GM21447 (cell line): Measurements from ENCODE around the gene INPP5A.
A peak's percentile ranks its signal among the peaks of the same experiment; 100 is the strongest.

Source experiments
- ATAC-seq: cut with Tn5 transposase; IDR thresholded peaks from one replicate; pipeline ENCODE4 v1.9.1; 2021; ENCODE audit not compliant: unreplicated experiment

Gene INPP5A

DNA sequence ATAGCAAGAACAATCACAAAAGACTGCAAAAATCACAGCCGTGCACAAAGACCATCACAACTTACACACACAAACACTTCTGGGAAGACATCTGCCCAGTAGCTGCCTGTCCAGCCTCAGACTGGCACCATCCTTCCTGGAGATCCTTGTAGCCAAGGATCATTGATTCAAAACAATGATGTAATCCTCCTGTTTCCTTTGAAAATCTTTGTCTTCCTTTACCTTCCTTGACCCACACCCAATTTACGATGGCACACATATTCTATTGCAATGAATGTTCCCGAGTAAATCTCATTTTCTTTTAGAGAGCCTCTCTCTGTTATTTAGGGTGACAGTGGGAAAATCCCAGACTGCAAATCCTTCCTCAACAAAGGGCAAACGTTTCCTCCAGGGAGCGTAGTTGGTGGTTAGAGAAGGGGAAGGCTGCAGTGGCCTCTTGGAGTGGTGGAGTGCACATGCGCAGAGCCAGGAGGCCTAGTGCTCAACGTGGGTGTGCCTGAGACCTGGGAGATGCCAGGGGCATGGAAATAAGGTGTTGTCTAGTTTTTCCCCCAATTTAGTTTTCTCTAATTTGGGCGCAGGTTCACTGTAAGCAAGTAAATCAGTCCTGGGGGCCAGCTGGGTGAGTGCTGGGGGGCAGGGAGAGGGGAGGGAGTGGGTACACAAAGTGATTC, 3.1 kb upstream of the INPP5A start:
- ATAC-seq: no peak

DNA sequence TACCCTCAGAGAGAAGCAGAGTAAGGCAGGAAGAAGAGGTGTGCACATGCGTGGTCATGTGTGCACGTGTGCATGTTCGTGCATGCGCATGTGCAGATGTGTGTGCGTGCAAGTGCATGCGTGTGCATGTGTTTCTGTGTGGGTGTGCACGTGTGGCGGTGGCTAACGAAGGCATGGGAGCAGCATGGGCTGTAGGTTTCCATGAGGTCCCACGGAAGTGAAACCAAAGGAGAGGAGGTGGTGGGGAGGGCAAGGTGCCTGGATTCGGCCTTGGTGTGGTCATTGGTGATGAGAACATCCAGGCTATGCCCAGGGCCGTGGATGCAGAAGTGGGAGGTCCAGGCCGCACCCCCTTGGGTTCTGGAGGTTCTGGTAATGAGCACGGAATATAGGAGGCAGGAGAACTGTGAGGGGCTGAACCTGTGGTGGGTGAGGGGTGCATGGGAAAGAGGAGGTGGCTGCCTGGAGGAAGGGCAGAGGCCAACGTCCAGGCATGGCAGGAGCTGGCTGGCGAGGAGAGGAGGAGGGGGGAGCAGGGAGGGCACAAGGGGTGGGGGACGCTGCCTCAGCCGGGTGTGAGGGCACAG, 2.4 kb upstream of the INPP5A start:
- no peak for ATAC-seq

DNA sequence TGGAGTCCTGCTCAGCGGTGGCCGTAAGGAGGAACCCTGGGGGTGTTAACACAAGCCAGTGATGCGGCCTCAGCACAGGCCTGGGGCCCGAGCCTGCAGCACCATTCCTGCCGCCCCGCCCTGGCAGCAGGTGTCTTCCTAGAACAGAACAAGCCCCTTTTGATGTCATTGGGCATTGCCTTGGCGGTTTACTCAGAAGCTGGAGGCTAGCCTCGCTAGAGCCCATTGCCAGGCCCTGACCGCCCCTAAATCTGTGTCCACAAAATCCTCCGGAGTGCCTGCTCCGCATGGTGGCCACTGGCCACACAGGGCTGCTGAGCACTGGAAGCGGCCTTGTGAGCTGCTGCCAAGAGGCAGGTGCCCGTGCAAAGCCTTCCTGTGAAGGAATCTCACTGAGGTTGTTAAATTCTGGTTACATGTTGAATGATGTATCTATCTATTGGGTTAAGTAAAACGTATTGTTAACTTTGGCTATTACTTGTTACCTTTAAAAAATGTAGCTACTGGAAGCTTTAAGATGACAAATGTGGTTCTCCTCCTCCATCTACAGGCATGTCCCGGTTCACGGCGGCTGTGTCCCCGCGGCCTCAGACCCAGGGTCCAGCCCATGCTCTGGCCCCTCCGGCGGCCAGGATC, 1.2 kb upstream of the INPP5A start:
- no peak for ATAC-seq

DNA sequence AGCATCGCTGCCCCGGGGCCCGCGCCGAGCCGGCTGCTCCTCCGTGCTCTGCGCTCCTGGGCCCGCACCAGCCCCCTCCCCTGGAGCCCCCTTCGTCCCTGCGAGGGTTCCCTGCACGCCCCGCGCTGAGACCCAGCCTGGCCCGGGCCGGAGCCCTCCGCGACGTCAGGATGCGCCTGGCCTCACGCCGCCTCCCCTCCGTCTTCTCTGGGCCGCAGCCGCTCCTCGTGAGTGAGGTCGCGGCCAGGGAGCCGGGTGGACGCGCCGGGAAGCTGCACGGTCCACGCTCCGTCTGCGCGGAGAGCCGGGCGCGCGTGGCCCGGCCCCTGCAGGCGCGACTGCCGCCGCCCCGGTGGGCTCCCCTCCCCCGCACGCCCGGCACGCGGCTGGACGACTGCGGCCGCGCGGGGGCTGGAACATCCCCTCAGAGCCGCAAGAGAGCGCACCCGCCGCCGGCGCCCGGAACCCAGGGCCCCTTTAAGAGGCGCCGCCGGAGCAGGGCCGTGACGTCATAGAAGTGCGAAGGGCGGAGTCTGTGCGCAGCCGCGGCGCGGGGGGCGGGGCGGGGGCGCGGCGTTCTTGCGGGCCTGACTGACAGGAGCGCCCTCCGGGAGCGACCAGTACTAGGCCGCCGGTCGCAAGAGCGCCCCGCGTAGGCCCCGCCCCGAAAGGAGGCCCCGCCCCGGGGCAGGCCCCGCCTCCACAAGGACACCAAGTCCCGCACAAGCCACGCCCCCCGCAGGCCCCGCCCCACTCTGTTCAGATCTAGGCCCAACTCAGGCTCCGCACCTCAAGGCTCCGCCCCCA, 507 bp upstream of the INPP5A start:
- peak; percentile 79 for ATAC-seq

DNA sequence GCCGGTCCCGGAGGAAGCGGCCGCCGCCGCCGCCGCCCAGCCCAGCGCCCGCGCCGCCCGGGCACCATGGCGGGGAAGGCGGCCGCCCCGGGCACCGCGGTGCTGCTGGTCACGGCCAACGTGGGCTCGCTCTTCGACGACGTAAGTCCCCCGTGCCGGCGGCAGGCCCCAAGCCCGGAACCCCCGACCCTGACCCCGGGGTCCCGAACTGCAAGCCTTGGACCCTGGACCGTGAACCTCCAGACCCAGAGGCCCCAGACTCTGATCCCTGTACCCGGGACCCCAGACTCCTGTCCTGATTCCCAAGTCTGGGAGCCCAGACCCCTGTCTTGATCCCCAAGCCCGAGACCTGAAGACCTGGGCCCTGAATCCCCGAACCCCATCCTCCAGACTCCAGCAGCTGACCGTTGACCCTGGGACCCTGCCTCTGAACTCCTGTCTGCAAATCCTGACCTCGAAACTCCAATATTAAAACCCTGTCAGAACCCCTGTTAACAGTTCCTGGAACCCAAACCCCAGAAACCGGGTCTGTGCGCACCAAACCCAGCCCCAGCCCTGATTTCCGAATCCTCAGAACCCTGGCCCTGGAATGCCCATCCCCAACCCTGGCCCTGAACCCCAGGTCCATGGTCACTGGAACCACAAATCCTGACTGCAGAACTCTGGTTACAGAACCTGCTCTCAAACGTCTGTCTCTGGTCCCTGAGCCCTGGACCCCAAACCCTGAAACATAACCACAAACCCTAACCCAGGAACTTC, 623 bp downstream of the INPP5A start:
- no peak for ATAC-seq

DNA sequence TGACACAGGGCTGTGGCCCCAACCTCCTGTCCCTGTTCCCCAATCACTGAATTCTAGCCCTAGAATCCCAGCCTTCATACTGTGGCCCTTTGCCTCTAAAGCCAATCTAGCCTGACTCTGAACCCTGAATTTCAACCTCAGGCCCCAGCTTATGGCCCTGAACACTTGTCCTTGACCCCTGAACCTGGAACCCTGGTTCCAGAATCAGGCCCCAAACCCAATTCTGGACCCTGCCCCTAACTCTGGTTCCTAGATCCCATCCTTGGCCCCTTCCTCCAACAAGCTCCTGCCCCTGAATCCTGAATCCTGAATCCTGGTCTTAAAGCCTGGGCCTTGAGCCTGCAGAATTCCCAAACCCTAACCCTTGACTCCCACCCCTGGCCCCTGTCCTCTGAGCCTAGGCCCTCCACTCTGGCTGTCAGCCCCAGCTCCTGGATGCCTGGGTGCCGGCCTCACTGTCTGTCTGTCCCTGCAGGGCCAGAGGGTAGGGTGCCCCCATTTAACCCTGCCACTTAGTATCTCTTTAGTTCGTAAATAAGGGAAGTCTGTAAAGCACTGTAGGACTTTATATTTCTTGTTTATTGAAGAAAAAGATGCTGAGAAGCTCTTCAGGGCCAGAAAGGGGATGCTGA, 1.3 kb downstream of the INPP5A start:
- no peak for ATAC-seq

DNA sequence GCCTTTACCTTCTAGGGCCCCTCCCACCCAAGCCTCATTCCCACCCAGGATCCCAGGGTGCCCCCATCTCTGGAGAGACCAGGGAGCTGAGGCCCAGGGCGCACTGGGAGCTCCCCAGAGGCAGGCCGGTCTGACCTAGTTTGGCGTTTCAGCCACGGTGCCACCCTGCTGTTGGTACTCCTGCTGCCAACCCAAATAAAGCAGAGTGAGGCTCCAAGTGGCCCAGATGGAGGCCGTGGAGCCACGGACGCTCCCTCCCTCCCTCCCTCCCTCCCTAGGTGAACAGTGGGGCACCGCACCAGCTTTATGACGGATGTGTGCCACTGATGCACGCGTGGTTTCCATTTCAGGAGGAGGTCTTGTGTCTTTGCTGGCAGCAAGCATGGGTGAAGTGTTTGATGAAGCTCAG, 1.8 kb downstream of the INPP5A start:
- no peak for ATAC-seq

DNA sequence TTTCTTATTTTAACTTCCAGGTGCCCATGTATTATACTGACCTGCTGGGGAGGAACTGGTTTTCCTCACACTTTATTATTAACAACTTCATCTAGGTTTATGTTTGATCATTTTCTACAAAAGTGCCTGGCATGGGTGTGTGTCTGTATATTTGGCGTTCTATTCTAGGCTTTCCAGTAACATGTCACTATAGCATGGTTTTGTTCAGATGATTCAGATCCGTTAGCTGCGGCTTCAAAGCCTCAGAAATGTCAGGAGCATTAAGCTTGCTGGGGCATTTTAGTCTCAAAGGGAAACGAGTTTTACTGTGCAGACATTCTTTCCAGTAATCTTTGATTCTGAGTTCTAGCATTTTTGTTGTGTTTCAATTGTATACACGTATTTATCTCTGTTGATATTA, 2.3 kb downstream of the INPP5A start:
- ATAC-seq: no peak

DNA sequence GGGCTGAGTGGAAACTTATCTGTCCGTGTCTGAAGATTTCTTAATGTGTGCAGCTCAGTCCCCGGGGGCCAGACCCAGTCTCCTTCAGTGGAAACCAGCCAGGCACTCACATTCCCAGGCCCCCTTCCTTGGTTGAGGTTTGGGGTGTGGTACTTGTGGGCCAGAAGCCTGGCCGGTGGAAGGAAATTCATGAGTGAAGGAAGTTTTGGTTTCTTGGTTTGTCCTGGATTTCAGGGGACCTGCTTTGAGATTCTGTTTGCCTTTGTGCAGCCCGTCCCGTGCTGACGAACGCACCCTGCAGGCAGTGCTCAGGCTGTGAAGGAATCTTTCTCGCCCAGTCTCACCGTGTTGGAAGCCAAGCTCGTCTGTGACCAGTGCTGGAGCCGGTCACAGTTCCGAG, 2.9 kb downstream of the INPP5A start:
- ATAC-seq: no peak

DNA sequence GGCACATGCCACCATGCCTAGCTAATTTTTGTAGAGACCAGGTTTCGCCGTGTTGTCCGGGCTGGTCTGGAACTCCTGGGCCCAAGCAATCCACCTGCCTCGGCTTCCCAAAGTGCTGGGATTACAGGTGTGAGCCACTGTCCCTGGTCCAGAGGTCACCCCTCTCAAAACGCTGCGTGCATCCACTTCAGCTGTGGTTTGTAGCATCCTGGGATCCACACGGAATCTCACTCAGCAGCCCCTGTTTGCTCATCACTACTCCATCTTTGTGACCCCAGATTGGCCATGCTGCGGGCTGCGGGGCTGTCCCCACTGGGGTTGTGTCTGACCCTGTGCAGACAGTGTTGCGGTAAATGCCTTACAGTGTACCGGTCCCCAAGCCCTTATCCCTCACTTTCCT, 3.5 kb downstream of the INPP5A start:
- no peak for ATAC-seq

DNA sequence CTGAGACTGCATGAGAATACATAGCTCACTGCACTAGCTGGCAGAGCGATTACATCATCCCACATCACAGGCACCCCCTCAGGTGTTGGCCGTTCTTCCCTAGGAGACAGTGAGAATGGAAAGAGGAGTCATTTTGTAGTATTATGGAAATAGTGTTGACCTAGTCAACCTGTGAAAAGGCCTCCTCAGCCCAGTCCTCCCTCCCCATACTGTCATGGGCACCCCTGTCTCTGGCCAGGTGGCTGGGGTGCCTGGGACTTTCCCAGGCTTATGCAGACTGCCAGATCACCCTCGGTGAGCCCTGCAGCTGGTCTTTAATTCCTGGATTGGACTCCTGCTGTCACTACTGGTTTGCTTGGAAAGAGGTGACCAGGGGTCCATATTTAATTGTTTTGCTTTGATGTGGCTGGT, 4.0 kb downstream of the INPP5A start:
- no peak for ATAC-seq

DNA sequence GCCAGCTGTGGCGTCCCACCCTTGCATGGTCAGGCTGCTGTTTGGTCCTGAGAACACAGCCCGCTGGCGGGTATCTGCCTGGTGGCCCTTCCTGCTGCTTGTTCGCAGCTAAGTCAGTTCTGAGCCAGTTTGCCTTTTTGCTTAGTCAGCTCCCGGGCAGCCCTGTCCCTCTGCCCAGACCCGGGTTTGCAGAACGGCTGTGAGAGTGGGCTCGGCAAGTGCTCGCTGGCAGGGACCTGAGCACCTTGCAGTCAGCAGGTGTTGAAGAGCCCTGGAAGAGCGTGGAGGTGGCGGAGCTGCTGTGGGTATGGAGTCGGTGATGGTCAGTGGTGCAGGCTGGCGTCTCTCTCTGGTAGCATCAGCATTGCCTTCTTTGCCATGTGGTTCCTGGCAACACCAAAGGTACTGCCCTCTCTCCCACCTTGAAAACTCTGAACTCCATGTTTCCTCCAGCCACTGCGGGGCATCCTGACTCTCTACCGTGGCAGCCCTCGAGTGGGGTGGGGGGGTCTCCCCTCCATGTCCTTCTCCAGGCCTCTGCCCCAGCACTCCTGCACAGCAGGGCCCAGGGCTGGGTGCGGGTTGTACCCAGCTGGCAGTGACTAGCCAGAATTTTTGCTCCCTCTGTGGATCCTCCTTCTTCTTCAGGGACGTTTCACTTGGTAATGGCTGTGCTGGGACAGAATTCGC, 4.6 kb downstream of the INPP5A start:
- no peak for ATAC-seq

DNA sequence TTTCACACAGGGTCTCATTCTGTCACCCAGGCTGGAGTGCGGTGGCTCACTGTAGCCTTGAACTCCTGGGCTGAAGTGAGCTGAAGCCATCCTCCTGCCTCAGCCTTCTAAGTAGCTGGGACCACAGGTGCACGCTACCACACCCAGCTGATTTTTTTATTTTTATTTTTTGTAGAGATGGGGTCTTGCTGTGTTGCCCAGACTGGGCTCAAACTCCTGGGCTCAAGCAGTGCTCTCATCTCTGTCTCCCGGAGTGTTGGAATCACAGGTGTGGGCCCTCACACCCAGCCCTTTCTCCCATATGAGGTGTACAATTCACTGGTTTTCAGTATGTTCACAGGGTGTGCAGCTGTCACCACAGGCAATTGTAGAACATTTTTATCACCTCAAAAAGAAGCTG, 5.2 kb downstream of the INPP5A start:
- ATAC-seq: no peak

DNA sequence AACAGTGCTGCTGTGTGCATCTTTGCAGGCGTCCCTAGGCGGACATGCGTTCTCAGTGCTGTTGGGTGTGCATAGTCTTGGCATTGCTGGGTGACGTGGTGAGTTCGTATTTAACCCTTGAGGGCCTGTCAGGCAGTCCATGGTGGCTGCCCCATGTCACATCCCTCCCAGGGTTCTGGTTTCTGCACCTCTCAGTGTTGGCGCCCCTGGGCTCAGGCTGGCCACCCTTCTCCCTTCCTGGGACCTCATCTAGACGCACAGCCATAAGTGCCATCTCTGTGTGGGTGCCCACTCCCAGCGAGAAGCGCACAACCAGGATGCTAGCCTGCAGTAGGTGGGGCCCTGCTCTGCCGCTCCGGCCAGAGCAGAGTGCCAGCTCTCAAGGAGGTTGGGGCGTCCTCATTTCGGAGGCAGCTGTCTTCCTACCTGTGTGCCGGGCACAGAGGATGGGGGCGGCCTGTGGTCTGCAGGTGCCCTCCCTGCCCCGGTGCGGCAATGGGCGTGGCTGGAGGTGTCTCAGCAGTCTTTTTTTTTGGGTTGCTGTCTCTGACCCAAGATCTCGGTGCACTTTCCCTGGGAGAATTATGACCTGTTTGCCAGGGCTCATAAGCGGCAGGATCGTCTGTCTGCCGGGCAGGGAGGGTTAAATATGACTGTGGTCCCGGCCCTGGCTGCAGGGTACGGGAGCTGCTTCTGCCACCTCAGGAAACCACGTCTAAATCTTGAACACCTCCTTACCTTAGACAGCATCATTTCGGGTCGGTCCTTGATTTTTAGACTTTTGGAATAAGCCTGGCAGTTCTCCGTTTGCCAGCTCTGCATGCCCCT, 6.5 kb downstream of the INPP5A start:
- ATAC-seq: no peak

DNA sequence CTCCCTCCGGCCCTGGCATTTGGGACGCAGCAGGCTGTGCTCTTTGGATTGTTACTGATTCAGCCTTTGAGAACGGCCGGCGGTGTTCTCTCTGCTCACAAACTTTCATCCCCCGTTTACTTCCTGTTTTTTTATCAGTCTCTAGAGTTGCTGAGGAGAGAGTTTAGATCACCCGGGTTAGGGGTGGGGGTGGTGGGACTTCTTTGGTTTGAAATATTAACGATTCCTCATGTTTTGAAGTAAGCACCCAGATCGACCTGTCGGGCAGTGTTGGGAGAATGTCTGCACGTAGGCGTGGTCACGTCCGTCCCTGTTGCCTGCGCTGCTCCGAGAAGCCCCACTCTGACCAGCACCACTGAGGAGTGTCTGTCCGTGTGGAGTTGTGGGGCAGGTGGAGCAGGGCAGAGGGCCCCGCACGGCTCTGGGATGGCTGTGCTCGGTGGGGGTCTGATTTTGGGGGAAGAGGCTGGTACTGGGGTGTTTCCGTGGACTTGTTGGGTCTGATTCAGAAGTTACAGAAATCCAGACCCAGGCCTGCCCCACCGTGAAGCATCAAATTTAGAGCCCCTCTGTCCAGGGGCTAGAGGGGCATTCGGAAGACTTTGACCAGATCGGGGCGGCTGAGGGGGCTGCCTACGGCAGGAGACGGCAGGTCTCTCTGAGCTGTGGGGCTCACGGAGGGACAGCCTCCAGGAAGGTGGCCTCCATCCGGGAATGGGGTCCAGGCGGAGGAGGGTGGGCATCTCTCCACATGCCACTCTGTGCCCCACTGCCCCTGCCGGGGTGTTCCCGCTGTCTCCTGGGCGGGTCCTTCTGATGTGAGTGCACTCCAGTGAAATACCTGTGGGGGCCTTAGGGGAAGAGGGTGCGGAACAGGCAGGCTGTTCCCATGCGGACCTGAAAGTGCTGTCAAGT, 7.4 kb downstream of the INPP5A start:
- no peak for ATAC-seq

DNA sequence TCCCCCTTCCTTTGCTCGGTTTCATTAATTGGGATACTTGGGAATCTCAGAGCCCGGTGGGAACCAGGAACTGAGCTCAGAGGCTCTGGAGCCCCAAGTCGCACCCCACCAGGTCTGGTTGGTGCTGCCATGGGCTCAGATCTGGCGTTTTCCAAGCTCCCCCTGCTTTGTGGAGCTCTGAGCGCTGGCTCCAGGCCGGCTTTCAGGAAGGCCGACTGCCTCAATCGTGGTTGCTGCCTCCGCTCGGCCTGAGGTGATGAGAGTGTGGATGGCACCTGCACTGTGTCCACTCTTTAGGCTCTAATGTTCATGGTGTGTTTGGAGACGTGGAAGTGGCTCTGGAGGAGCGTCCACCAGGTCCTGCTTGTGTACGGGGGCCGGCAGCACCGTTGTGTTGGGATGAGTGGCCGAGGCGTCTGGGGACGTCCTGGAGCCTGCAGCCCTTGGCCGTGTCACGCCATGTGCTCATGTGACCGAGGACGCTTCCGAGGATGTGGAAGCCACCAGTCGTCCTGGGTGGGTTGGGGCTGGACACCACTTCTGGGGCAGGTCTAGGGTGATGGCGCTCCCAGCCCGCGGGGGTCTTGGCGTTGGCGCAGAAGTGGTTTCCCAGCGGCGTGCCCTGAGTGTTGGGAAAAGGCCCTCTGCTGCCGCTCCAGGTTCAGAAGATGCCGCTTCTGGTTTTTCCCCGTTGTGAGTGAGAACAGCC, 8.2 kb downstream of the INPP5A start:
- ATAC-seq: no peak

DNA sequence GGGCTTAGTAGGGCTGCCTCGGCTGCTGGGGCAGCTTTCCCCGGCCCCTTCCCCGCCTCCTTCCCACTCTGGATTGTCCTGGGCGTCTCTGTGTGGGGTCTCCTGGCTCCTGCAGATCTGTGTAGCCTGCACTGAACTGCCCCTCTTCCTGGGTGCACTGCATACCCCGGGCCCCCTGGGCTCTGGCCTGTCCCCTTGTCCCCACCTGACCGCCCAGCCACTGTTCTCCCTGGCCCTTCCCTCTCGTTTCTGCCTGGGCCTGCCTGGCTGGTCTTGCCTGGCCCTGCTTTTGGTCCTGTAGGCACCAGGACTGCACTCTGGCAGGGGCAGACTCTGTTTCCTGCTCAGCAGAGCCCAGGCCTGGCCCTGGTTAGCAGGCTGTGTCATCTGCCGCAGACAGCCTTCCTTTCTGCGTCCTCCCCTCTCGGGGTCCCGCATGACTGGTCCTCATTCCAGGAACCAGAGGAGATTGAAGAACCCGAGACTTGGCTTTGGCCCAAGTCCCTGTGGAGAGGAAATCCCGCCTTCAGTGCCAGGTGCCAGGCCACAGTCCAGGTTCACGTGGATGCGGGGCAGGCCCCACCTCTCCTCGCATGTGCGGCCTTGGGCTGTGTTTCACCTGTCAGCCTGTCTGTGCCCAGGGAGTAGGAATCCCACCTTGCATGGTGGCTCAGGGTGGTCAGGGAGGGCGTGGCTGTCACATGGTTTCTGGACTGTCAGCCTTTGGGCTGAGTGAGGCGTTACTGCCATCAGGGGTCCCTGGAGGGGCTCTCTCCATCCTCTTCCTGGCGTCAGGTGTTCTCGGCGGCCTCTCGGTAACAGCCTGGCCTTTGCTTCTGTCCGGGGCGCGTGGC, 9.2 kb downstream of the INPP5A start:
- peak; percentile 35 for ATAC-seq
